Subcutaneous abdominal adipose tissue (tissue), 5 donors: ENCODE results near the gene CLDN4.
A peak's percentile ranks its signal among the peaks of the same experiment; 100 is the strongest.
"Not testable (repeated sequence)": the region's sequence is repeated elsewhere in the genome, so short reads cannot be mapped to it uniquely, and the experiment has no call there.

ENCODE experiments used
- H3K27ac ChIP-seq: one replicate; pipeline ENCODE4 v1.7.0; 2013; ENCODE audit warnings: low read depth, mild to moderate bottlenecking, inconsistent platforms, low read length, moderate library complexity
- H3K27me3 ChIP-seq, 5 donors: one replicate each; pipeline ENCODE4 v1.7.0; 2013; ENCODE audit warnings: low read length in 5 of 5, inconsistent platforms in 1 of 5; ENCODE audit not compliant: control insufficient read depth in 5 of 5, insufficient read depth in 4 of 5
- H3K36me3 ChIP-seq, 5 donors: one replicate each; pipeline ENCODE4 v1.7.0; 2013; ENCODE audit warnings: low read length in 5 of 5; ENCODE audit not compliant: control insufficient read depth in 5 of 5, insufficient read depth in 5 of 5
- H3K4me1 ChIP-seq, 5 donors: one replicate each; pipeline ENCODE4 v1.7.0; 2013; ENCODE audit warnings: low read length in 5 of 5, mild to moderate bottlenecking in 3 of 5, moderate library complexity in 1 of 5; ENCODE audit not compliant: control insufficient read depth in 5 of 5, insufficient read depth in 5 of 5
- H3K4me3 ChIP-seq, 5 donors: one replicate each; pipeline ENCODE4 v1.7.0; 2013; ENCODE audit warnings: low read length in 5 of 5, low read depth in 1 of 5
- H3K9ac ChIP-seq, 5 donors: one replicate each; pipeline ENCODE4 v1.7.0; 2013; ENCODE audit warnings: low read length in 5 of 5, mild to moderate bottlenecking in 4 of 5, moderate library complexity in 3 of 5
- H3K9me3 ChIP-seq, 5 donors: one replicate each; pipeline ENCODE4 v1.7.0; 2013; ENCODE audit warnings: low read length in 5 of 5; ENCODE audit not compliant: control insufficient read depth in 5 of 5
- donor health status: healthy.
- donor health status: healthy.
- donor health status: healthy.
- donor health status: healthy.
- donor health status: healthy.

Gene CLDN4

DNA sequence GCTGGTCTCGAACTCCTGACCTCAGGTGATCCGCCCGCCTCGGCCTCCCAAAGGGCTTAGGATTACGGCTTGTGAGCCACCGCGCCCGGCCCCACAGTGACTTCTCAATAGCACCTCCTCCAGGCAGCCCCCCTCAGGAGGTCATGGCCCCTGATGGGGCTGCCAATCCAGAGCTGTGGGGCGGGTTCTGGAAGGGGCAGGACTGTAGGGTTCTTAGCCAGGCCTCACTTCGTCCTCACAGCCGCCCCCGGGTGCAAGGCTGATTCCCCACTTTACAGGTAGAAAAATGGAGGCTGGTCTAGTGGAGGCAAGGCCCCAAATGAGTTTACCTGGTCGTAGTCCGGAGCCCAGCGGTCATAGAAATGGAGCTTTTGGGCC, 10.9 kb downstream of the CLDN4 start:
- peaks cover 0 to 35% (median 23%) of the 10 kb centered on the region in 5 donors for H3K4me1 ChIP-seq
- H3K9me3 ChIP-seq, result no peaks in the 10 kb centered on the region
- peak overlapping the region; percentile 41 for H3K27ac ChIP-seq
- H3K36me3 ChIP-seq, result no peaks in the 10 kb centered on the region
- peaks cover 0 to 4% (median 0%) of the 10 kb centered on the region in 5 donors for H3K27me3 ChIP-seq
- H3K4me3 ChIP-seq, result peak overlapping the region; percentile 61 to 80 (median 71)
- H3K9ac ChIP-seq, result peak overlapping the region in 4 of 5 donors; percentile 40 to 79 (median 70)

DNA sequence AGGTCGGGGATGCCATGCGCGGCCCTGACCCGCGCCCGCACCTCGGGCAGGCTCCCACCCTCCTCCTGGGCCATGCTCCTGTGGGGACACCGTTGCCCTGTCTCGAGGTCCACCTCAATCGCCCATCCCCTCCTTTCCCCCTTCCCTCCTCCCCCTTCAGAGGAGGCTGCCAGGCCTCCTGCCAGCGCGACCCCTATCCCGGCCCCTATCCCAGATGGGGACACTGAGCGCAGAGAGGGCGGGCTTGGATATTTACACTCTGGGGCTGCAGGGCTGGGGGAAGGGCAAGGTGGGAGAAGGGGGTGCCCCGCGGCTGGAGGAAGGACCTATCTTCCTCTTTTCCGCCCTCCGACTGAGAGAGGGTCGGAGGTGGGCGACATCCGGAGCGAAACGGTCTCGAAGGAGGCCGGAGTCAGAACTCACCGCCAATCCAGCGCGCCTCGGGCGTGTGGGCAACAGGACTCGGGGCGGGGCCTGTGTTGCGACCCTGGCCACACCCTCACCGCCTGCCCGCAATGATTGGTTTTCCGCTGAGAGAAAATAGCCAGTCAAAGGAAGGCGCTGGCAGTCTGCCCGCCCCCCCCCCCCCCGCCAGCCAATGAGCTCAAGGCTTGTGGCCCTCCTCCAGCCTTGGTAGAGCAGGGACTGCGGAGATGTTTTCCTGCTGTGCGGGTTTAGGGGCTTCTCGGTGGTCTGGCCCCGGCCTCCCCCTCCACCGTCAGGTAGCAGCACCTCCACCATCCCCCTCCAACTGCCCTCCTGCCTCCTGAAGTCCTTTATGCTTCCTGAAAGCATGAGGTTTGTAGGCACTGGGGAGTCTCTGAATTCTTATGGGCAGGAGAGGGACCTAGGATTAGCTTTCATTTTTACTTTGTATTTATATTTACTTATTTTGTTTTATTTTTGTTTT, 11.5 kb downstream of the CLDN4 start, which contains the start of gene METTL27:
TSS of gene METTL27 (minus strand) at position 450 of the 910 bp plus-strand sequence. CDS start at position 74, 376 bp downstream.
- Histone ChIP-seq H3K4me1 (peaks cover 0 to 35% (median 23%) of the 10 kb centered on the region in 5 donors), H3K4me3 (peak within 1 kb of the TSS; percentile 61 to 80 (median 76)), H3K9me3 (no peaks in the 10 kb centered on the region), H3K36me3 (no peaks in the 10 kb centered on the region), H3K9ac (peak within 1 kb of the TSS in 4 of 5 donors; percentile 55 to 81 (median 70)), H3K27ac (peak within 1 kb of the TSS; percentile 41), H3K27me3 (peaks cover 0 to 4% (median 0%) of the 10 kb centered on the region in 5 donors)

DNA sequence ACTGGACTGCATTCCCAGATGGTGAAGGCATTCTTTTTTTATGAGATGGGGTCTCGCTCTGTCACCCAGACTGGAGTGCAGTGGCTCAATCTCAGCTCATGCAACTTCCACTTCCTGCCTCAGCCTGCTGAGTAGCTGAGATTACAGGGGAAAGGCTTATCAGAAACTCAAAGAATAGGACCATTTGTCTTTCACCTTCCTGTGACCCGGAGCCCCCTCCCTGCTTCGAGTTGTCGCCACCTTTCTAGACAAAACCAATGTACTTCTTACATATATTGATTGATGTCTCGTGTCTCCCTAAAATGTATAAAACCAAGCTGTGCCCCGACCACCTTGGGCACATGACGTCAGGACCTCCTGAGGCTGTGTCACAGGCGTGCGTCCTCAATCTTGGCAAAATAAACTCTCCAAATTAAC, 13.3 kb downstream of the CLDN4 start:
- Histone ChIP-seq H3K4me3 (no peak overlapping the region), H3K36me3 (no peaks in the 10 kb centered on the region), H3K4me1 (peaks cover 2 to 35% (median 24%) of the 10 kb centered on the region in 5 donors), H3K9me3 (no peaks in the 10 kb centered on the region), H3K9ac (no peak overlapping the region), H3K27ac (no peak overlapping the region), H3K27me3 (no peaks in the 10 kb centered on the region)

DNA sequence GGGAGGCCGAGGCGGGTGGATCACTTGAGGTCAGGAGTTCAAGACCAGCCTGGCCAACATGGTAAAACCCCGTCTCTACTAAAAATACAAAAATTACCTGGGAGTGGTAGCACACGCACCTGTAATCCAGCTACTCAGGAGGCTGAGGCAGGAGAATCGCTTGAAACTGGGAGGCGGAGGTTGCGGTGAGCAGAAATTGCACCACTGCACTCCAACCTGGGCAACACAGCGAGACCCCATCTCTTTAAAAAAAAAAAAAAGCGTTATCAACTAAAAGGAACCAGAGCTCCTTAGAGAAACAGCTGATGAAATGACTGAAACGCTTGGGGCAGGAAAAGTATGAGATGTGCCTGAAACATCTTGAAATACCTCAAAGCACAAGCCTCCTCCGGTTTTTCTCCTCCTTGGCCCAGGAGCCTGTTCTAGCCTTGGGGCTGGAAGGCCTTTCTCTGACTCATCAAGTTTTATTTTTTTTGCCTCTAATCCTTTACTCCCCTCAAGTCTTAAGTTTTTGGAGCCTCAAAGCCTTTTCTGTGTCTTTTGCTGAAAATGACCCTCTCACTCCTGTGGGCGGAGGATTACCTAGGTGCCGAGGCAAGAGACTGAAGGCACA, 14.2 kb downstream of the CLDN4 start:
- H3K4me3 ChIP-seq, result no peak overlapping the region
- no peaks in the 10 kb centered on the region for H3K36me3 ChIP-seq
- no peak overlapping the region for H3K27ac ChIP-seq
- H3K27me3 ChIP-seq, result no peaks in the 10 kb centered on the region
- H3K9ac ChIP-seq, result no peak overlapping the region
- H3K9me3 ChIP-seq, result no peaks in the 10 kb centered on the region
- peaks cover 2 to 35% (median 27%) of the 10 kb centered on the region in 5 donors for H3K4me1 ChIP-seq

DNA sequence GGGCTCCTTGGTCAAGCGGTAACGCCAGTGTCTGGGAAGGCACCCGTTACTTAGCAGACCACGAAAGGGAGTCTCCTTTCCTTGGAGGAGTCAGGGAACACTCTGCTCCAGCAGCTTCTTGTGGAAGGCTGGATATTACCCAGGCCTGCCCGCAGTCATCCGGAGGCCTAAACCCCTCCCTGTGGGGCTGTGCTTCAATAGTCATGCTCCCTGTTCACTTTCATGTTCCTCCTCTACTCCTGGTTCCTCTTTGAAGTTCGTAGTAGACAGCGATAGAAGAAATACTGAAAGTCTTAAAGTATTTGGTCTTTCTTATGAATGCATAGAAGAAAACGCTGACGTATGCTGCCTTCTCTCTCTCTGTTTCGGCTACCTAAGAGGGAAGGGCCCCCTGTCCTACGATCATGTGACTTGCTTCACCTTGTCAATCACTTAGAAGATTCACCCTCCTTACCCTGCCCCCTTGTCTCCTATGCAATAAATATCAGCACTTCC, 15.0 kb downstream of the CLDN4 start:
- not testable (repeated sequence) for H3K9me3 ChIP-seq, H3K36me3 ChIP-seq, H3K27me3 ChIP-seq, H3K27ac ChIP-seq, H3K4me3 ChIP-seq, H3K9ac ChIP-seq
- H3K4me1 ChIP-seq, result peaks cover 2 to 35% (median 28%) of the 10 kb centered on the region in 5 donors

DNA sequence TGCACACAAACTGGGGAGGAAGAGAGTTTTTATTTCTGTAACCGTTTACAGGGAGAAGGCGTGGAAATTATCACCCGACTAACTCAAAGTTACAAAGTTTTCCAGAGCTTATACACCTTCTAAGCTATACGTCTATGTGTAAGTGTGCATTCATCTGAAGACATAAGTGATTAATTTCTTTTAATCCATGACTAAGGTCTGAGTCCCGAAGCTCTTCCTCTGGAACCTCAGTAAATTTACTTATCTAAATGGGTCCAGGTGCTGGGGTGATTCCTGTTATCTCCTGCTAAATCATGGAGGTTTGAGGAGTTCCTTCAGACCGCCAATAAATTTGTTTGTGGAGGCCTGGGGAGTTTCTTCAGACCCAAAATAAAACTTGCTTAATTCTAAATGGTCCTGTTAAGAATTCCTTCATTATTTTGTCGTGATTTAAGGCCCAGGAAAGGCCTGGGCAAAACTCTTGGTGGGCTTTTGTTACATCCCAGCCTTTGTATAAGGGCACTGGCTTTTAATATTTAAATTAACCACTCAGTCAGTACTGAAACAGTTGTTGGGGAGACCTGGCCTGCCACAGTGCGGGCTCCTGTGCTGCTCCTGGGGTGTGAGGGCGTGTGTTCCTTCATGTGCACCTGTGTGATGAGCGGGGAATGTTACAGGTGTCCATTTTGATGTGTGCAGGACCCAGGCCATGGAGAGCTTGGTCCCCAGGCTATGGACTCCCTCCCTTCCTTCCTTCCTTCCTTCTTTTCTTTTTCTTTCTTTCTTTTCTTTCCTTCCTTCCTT, 17.3 kb downstream of the CLDN4 start:
- H3K9me3 ChIP-seq, result no peaks in the 10 kb centered on the region
- H3K36me3 ChIP-seq, result no peaks in the 10 kb centered on the region
- H3K27me3 ChIP-seq, result peaks cover 0 to 5% (median 0%) of the 10 kb centered on the region in 5 donors
- H3K27ac ChIP-seq, result no peak overlapping the region
- H3K4me3 ChIP-seq, result no peak overlapping the region
- H3K9ac ChIP-seq, result no peak overlapping the region
- H3K4me1 ChIP-seq, result peaks cover 0 to 19% (median 14%) of the 10 kb centered on the region in 5 donors

DNA sequence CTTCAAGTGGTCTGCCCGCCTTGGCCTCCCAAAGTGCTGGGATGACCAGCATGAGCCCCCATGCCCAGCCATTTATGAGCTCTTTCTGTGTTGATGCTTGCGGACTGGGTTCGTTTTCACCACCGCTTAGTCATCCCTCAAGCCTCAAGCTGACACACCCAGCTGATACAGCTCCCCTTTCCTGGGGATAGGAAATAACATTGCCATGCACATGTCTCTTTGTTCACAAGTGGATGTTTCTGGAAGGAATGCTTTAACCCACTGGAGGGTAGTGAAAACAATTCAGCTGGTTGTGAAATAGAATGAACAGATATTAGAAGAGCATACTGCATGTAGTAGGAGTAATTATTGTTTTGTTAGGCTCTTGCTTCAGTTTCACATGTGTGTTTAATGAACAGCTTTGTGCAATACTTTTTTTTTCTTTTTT, 20.0 kb downstream of the CLDN4 start:
- Histone ChIP-seq H3K9me3 (no peaks in the 10 kb centered on the region), H3K4me3 (no peak overlapping the region), H3K4me1 (peaks cover 2 to 13% (median 6%) of the 10 kb centered on the region in 5 donors), H3K9ac (no peak overlapping the region), H3K27ac (peak overlapping the region; percentile 57), H3K27me3 (peaks cover 0 to 7% (median 0%) of the 10 kb centered on the region in 5 donors), H3K36me3 (no peaks in the 10 kb centered on the region)

DNA sequence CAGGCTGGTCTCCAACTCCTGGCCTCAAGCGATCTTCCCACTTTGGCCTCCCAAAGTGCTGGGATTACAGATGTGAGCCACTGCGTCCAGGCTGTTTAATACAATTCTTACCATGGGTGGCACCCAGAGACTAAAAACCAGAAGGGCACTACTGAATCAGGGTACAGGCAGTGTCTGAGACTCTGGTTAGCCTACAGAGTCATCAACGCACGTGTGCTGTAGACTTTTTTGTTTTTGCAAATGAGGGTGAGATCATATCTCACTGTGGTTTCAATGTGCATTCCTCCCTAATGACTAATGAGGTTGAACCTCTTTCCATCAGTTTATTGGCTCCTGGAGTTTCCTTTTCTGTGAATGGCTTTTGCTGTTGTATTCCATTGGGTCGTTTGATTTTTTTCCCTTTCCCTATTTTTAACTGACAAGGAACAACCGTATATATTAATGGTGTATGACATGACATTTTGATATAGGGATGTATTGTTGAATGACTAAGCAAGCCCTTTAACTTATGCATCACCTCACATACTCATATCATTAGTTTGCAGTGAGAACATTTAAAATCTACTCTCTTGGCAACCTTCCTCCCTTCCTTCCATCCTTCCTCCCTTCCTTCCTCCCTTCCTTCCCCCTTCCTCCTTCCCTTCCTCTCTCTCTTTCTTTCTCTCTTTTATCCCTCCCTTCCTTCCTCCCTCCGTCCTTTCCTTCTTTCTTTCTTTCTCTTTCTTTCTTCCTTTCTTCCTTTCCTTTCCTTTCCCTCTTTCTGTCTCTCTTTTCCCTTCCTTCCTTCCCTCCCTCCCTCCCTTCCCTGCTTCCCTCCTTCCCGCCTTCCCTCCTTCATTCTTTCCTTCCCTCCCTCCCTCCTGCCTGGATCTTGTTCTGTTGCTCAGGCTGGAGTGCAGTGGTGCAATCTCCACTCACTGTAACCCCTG, 20.9 kb downstream of the CLDN4 start:
- Histone ChIP-seq H3K27ac (peak overlapping the region; percentile 57), H3K27me3 (peaks cover 0 to 7% (median 0%) of the 10 kb centered on the region in 5 donors), H3K36me3 (no peaks in the 10 kb centered on the region), H3K4me3 (no peak overlapping the region), H3K9ac (no peak overlapping the region), H3K4me1 (peaks cover 2 to 14% (median 8%) of the 10 kb centered on the region in 5 donors), H3K9me3 (no peaks in the 10 kb centered on the region)

DNA sequence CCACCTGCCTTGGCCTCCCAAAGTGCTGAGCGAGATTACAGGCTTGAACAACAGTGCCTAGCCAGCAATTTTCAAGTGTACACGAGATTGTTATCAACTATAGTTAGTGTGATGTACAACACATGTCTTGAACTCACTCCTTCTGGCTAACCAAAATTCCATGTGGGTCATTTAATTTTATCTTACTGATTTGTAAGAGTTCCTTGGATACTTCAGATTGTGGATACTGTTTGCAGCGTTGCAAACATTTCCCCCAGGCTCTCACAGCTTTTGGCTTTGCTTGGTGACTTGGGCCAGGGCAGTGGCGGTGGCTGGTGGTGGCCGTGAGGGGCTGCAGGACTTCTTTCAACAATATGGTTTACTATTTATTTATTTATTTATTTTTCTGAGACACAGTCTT, 21.7 kb downstream of the CLDN4 start:
- Histone ChIP-seq H3K36me3 (no peaks in the 10 kb centered on the region), H3K9ac (no peak overlapping the region), H3K27ac (peak overlapping the region; percentile 39), H3K9me3 (no peaks in the 10 kb centered on the region), H3K4me3 (no peak overlapping the region), H3K27me3 (peaks cover 0 to 7% (median 0%) of the 10 kb centered on the region in 5 donors), H3K4me1 (peaks cover 2 to 14% (median 8%) of the 10 kb centered on the region in 5 donors)
